Measurements from ENCODE around the gene CD209. TPM values are rescaled to one million over a fixed set of nuclear protein-coding genes. Genes with fewer than 3 reads are reported as not detected.

The CD209 gene
- total RNA-seq, 1 experiment from 2014 or later, result not detected

- Histone ChIP-seq H3K9me3 (ENCODE audit: low read depth, low read length, poor library complexity, severe bottlenecking) (no peaks in the 10 kb centered on the region), H3K27ac (ENCODE audit: low read depth, low read length, poor library complexity, severe bottlenecking) (no peak overlapping the region), H3K36me3 (ENCODE audit: insufficient read depth, low read length, poor library complexity, severe bottlenecking) (no peaks in the 10 kb centered on the region), H3K4me1 (ENCODE audit: insufficient read depth, low read length, poor library complexity, severe bottlenecking) (no peaks in the 10 kb centered on the region), H3K4me3 (ENCODE audit: low read depth, low read length, poor library complexity, severe bottlenecking) (no peak overlapping the region), H3K27me3 (replicated peaks; ENCODE audit: insufficient read depth, low read depth, low read length, poor library complexity) (peaks cover 43% of the 10 kb centered on the region)
- no TSS peak for BruUV-seq (replicated peaks)
- POLR2A ChIA-PET (ENCODE audit: low non-redundant PET), result no interaction called here
- intact Hi-C loops (cut with micrococcal nuclease; ENCODE audit: unreplicated experiment), result no loop called here
- CTCF ChIA-PET, result no interaction called here
- no peak for TF ChIP-seq CTCF (conservative IDR thresholded peaks at IDR 0.05; ENCODE audit: low read depth, low read length)
- no peak for TF ChIP-seq EZH2 (IDR thresholded peaks at IDR 0.05; ENCODE audit: borderline replicate concordance, low read depth, low read length, poor library complexity, severe bottlenecking)
- DNase-seq (ENCODE audit: low spot score), result no peak
These were observed 6.7 kb downstream of the CD209 start for GRCh38 chr19:7740682-7741054.

GRCh38 chr19:7739801-7740681, 7.3 kb downstream of the CD209 start:
- BruUV-seq (replicated peaks), result no TSS peak

GRCh38 chr19:7739211-7739755, 8.1 kb downstream of the CD209 start:
- Histone ChIP-seq H3K4me1 (ENCODE audit: insufficient read depth, low read length, poor library complexity, severe bottlenecking) (no peaks in the 10 kb centered on the region), H3K27ac (ENCODE audit: low read depth, low read length, poor library complexity, severe bottlenecking) (no peak overlapping the region), H3K27me3 (replicated peaks; ENCODE audit: insufficient read depth, low read depth, low read length, poor library complexity) (peaks cover 37% of the 10 kb centered on the region), H3K9me3 (ENCODE audit: low read depth, low read length, poor library complexity, severe bottlenecking) (no peaks in the 10 kb centered on the region), H3K4me3 (ENCODE audit: low read depth, low read length, poor library complexity, severe bottlenecking) (no peak overlapping the region), H3K36me3 (ENCODE audit: insufficient read depth, low read length, poor library complexity, severe bottlenecking) (no peaks in the 10 kb centered on the region)
- TF ChIP-seq EZH2 (IDR thresholded peaks at IDR 0.05; ENCODE audit: borderline replicate concordance, low read depth, low read length, poor library complexity, severe bottlenecking), result no peak
- no peak for TF ChIP-seq CTCF (conservative IDR thresholded peaks at IDR 0.05; ENCODE audit: low read depth, low read length)
- POLR2A ChIA-PET (ENCODE audit: low non-redundant PET), result interaction anchor here (0.6 kb wide), 1 partner anchor 580 kb away, joined by 4 read pairs; no protein-coding TSS in a partner anchor
- intact Hi-C loops (cut with micrococcal nuclease; ENCODE audit: unreplicated experiment), result no loop called here
- BruUV-seq (replicated peaks), result no TSS peak
- CTCF ChIA-PET, result interaction anchor here (0.6 kb wide), 1 partner anchor 22 kb away, joined by 5 read pairs; no protein-coding TSS in a partner anchor
- no peak for DNase-seq (ENCODE audit: low spot score)

More at GRCh38 chr19:7739801-7740681, 7.3 kb downstream of the CD209 start:
- ChIA-PET CTCF (interaction anchor here (0.6 kb wide), 1 partner anchor 22 kb away, joined by 5 read pairs; no protein-coding TSS in a partner anchor), POLR2A (ENCODE audit: low non-redundant PET) (no interaction called here)
- intact Hi-C loops (cut with micrococcal nuclease; ENCODE audit: unreplicated experiment), result no loop called here
- no peak for TF ChIP-seq CTCF (conservative IDR thresholded peaks at IDR 0.05; ENCODE audit: low read depth, low read length)
- TF ChIP-seq EZH2 (IDR thresholded peaks at IDR 0.05; ENCODE audit: borderline replicate concordance, low read depth, low read length, poor library complexity, severe bottlenecking), result no peak
- Histone ChIP-seq H3K4me1 (ENCODE audit: insufficient read depth, low read length, poor library complexity, severe bottlenecking) (no peaks in the 10 kb centered on the region), H3K27ac (ENCODE audit: low read depth, low read length, poor library complexity, severe bottlenecking) (no peak overlapping the region), H3K4me3 (ENCODE audit: low read depth, low read length, poor library complexity, severe bottlenecking) (no peak overlapping the region), H3K36me3 (ENCODE audit: insufficient read depth, low read length, poor library complexity, severe bottlenecking) (no peaks in the 10 kb centered on the region), H3K9me3 (ENCODE audit: low read depth, low read length, poor library complexity, severe bottlenecking) (no peaks in the 10 kb centered on the region), H3K27me3 (replicated peaks; ENCODE audit: insufficient read depth, low read depth, low read length, poor library complexity) (peaks cover 43% of the 10 kb centered on the region)
- DNase-seq (ENCODE audit: low spot score), result no peak

All from A673 (cell line).